Measurements from ENCODE around the gene CDC37L1.
A peak's percentile ranks its signal among the peaks of the same experiment; 100 is the strongest.

Gene CDC37L1

GRCh38 chr9:4717815-4718214 is 38.4 kb downstream of the CDC37L1 start:
- H3K4me3 ChIP-seq (ENCODE audit: low read depth in 1 of 2, low read length in 2 of 2) = no peak overlapping the region
- H3K27me3 ChIP-seq (ENCODE audit: control insufficient read depth in 1 of 2, insufficient read depth in 2 of 2, low read length in 2 of 2) = no peaks in the 10 kb centered on the region
- no peak overlapping the region for H3K9ac ChIP-seq (ENCODE audit: low read length)
- no peak overlapping the region for H3K27ac ChIP-seq (ENCODE audit: low read depth, low read length)
- peaks cover 66% of the 10 kb centered on the region for H3K36me3 ChIP-seq (ENCODE audit: insufficient read depth, low read length)
- H3K9me3 ChIP-seq (ENCODE audit: low read length) = no peaks in the 10 kb centered on the region
- H3K4me1 ChIP-seq (ENCODE audit: insufficient read depth, low read length) = no peaks in the 10 kb centered on the region

- Histone ChIP-seq H3K27me3 (ENCODE audit: control insufficient read depth in 1 of 2, insufficient read depth in 2 of 2, low read length in 2 of 2) (no peaks in the 10 kb centered on the region), H3K4me1 (ENCODE audit: insufficient read depth, low read length) (no peaks in the 10 kb centered on the region), H3K9ac (ENCODE audit: low read length) (no peak overlapping the region), H3K9me3 (ENCODE audit: low read length) (no peaks in the 10 kb centered on the region), H3K36me3 (ENCODE audit: insufficient read depth, low read length) (peaks cover 64% of the 10 kb centered on the region), H3K4me3 (ENCODE audit: low read depth in 1 of 2, low read length in 2 of 2) (no peak overlapping the region), H3K27ac (ENCODE audit: low read depth, low read length) (no peak overlapping the region)
Measured at GRCh38 chr9:4718911-4719310, 39.5 kb downstream of the CDC37L1 start.

GRCh38 chr9:4721736-4722135 is 42.4 kb downstream of the CDC37L1 start:
- Histone ChIP-seq H3K36me3 (ENCODE audit: insufficient read depth, low read length) (peaks cover 44% of the 10 kb centered on the region), H3K9ac (ENCODE audit: low read length) (no peak overlapping the region), H3K27ac (ENCODE audit: low read depth, low read length) (no peak overlapping the region), H3K4me3 (ENCODE audit: low read depth in 1 of 2, low read length in 2 of 2) (no peak overlapping the region), H3K27me3 (ENCODE audit: control insufficient read depth in 1 of 2, insufficient read depth in 2 of 2, low read length in 2 of 2) (no peaks in the 10 kb centered on the region), H3K9me3 (ENCODE audit: low read length) (no peaks in the 10 kb centered on the region), H3K4me1 (ENCODE audit: insufficient read depth, low read length) (no peaks in the 10 kb centered on the region)

GRCh38 chr9:4725706-4726442 is 46.5 kb downstream of the CDC37L1 start:
- peaks cover 18% of the 10 kb centered on the region for H3K36me3 ChIP-seq (ENCODE audit: insufficient read depth, low read length)
- no peak overlapping the region for H3K9ac ChIP-seq (ENCODE audit: low read length)
- H3K9me3 ChIP-seq (ENCODE audit: low read length) = no peaks in the 10 kb centered on the region
- no peaks in the 10 kb centered on the region for H3K27me3 ChIP-seq (ENCODE audit: control insufficient read depth in 1 of 2, insufficient read depth in 2 of 2, low read length in 2 of 2)
- no peak overlapping the region for H3K27ac ChIP-seq (ENCODE audit: low read depth, low read length)
- H3K4me1 ChIP-seq (ENCODE audit: insufficient read depth, low read length) = no peaks in the 10 kb centered on the region
- H3K4me3 ChIP-seq (ENCODE audit: low read depth in 1 of 2, low read length in 2 of 2) = no peak overlapping the region

GRCh38 chr9:4727593-4727992 is 48.2 kb downstream of the CDC37L1 start:
- H3K27ac ChIP-seq (ENCODE audit: low read depth, low read length) = no peak overlapping the region
- no peak overlapping the region for H3K4me3 ChIP-seq (ENCODE audit: low read depth in 1 of 2, low read length in 2 of 2)
- no peaks in the 10 kb centered on the region for H3K27me3 ChIP-seq (ENCODE audit: control insufficient read depth in 1 of 2, insufficient read depth in 2 of 2, low read length in 2 of 2)
- H3K4me1 ChIP-seq (ENCODE audit: insufficient read depth, low read length) = no peaks in the 10 kb centered on the region
- H3K36me3 ChIP-seq (ENCODE audit: insufficient read depth, low read length) = peaks cover 7% of the 10 kb centered on the region
- no peaks in the 10 kb centered on the region for H3K9me3 ChIP-seq (ENCODE audit: low read length)
- no peak overlapping the region for H3K9ac ChIP-seq (ENCODE audit: low read length)

- H3K4me1 ChIP-seq (ENCODE audit: insufficient read depth, low read length) = no peaks in the 10 kb centered on the region
Measured at GRCh38 chr9:4732890-4733289, 53.5 kb downstream of the CDC37L1 start.

GRCh38 chr9:4734150-4734549 is 54.8 kb downstream of the CDC37L1 start:
- Histone ChIP-seq H3K9me3 (ENCODE audit: low read length) (no peaks in the 10 kb centered on the region), H3K9ac (ENCODE audit: low read length) (no peak overlapping the region), H3K27me3 (ENCODE audit: control insufficient read depth in 1 of 2, insufficient read depth in 2 of 2, low read length in 2 of 2) (no peaks in the 10 kb centered on the region), H3K4me3 (ENCODE audit: low read depth in 1 of 2, low read length in 2 of 2) (no peak overlapping the region), H3K4me1 (ENCODE audit: insufficient read depth, low read length) (peaks cover 5% of the 10 kb centered on the region), H3K27ac (ENCODE audit: low read depth, low read length) (no peak overlapping the region), H3K36me3 (ENCODE audit: insufficient read depth, low read length) (peaks cover 7% of the 10 kb centered on the region)

More at GRCh38 chr9:4732890-4733289, 53.5 kb downstream of the CDC37L1 start:
- H3K36me3 ChIP-seq (ENCODE audit: insufficient read depth, low read length) = peaks cover 7% of the 10 kb centered on the region
- H3K27me3 ChIP-seq (ENCODE audit: control insufficient read depth in 1 of 2, insufficient read depth in 2 of 2, low read length in 2 of 2) = no peaks in the 10 kb centered on the region
- no peaks in the 10 kb centered on the region for H3K9me3 ChIP-seq (ENCODE audit: low read length)
- no peak overlapping the region for H3K9ac ChIP-seq (ENCODE audit: low read length)
- no peak overlapping the region for H3K27ac ChIP-seq (ENCODE audit: low read depth, low read length)
- H3K4me3 ChIP-seq (ENCODE audit: low read depth in 1 of 2, low read length in 2 of 2) = no peak overlapping the region

GRCh38 chr9:4738866-4739586 is 59.7 kb downstream of the CDC37L1 start:
- Histone ChIP-seq H3K4me1 (ENCODE audit: insufficient read depth, low read length) (peaks cover 13% of the 10 kb centered on the region), H3K9me3 (ENCODE audit: low read length) (no peaks in the 10 kb centered on the region), H3K9ac (ENCODE audit: low read length) (no peak overlapping the region), H3K27me3 (ENCODE audit: control insufficient read depth in 1 of 2, insufficient read depth in 2 of 2, low read length in 2 of 2) (no peaks in the 10 kb centered on the region), H3K36me3 (ENCODE audit: insufficient read depth, low read length) (peaks cover 7% of the 10 kb centered on the region), H3K4me3 (ENCODE audit: low read depth in 1 of 2, low read length in 2 of 2) (peak overlapping the region; percentile 9 to 64), H3K27ac (ENCODE audit: low read depth, low read length) (peak overlapping the region; percentile 99)

GRCh38 chr9:4739587-4740387 is 60.4 kb downstream of the CDC37L1 start:
- peak overlapping the region; percentile 99 for H3K27ac ChIP-seq (ENCODE audit: low read depth, low read length)
- H3K9me3 ChIP-seq (ENCODE audit: low read length) = no peaks in the 10 kb centered on the region
- no peaks in the 10 kb centered on the region for H3K27me3 ChIP-seq (ENCODE audit: control insufficient read depth in 1 of 2, insufficient read depth in 2 of 2, low read length in 2 of 2)
- H3K4me3 ChIP-seq (ENCODE audit: low read depth in 1 of 2, low read length in 2 of 2) = peak overlapping the region; percentile 64 to 94
- H3K4me1 ChIP-seq (ENCODE audit: insufficient read depth, low read length) = peaks cover 13% of the 10 kb centered on the region
- no peaks in the 10 kb centered on the region for H3K36me3 ChIP-seq (ENCODE audit: insufficient read depth, low read length)
- peak overlapping the region; percentile 62 for H3K9ac ChIP-seq (ENCODE audit: low read length)

- Histone ChIP-seq H3K27ac (ENCODE audit: low read depth, low read length) (peak overlapping the region; percentile 99), H3K9ac (ENCODE audit: low read length) (peak overlapping the region; percentile 62), H3K36me3 (ENCODE audit: insufficient read depth, low read length) (no peaks in the 10 kb centered on the region), H3K4me1 (ENCODE audit: insufficient read depth, low read length) (peaks cover 13% of the 10 kb centered on the region), H3K27me3 (ENCODE audit: control insufficient read depth in 1 of 2, insufficient read depth in 2 of 2, low read length in 2 of 2) (no peaks in the 10 kb centered on the region), H3K9me3 (ENCODE audit: low read length) (no peaks in the 10 kb centered on the region), H3K4me3 (ENCODE audit: low read depth in 1 of 2, low read length in 2 of 2) (peak overlapping the region; percentile 64 to 94)
Measured at GRCh38 chr9:4740388-4740637, 60.9 kb downstream of the CDC37L1 start.

- Histone ChIP-seq H3K27ac (ENCODE audit: low read depth, low read length) (peak within 1 kb of the TSS; percentile 99), H3K4me1 (ENCODE audit: insufficient read depth, low read length) (peaks cover 13% of the 10 kb centered on the region), H3K9me3 (ENCODE audit: low read length) (no peaks in the 10 kb centered on the region), H3K36me3 (ENCODE audit: insufficient read depth, low read length) (no peaks in the 10 kb centered on the region), H3K9ac (ENCODE audit: low read length) (peak within 1 kb of the TSS; percentile 62), H3K27me3 (ENCODE audit: control insufficient read depth in 1 of 2, insufficient read depth in 2 of 2, low read length in 2 of 2) (no peaks in the 10 kb centered on the region), H3K4me3 (ENCODE audit: low read depth in 1 of 2, low read length in 2 of 2) (peak within 1 kb of the TSS; percentile 64 to 94)
Measured at GRCh38 chr9:4740638-4741364, 61.4 kb downstream of the CDC37L1 start, which contains the start of gene AK3. Gene AK3, minus strand, starts transcription at chr9:4741202. Its CDS starts 115 bp downstream, at chr9:4741087.

Data from muscle layer of colon (tissue), 2 donors.